PC-9 (cell line): ENCODE measurements around the gene TP53I11.

ENCODE experiments used
- CTCF ChIP-seq: fragments of 200-600 bp; sonication (generic); conservative IDR thresholded peaks from 2 replicates; pipeline ENCODE4 v1.6.1; 2017; ENCODE audit warnings: mixed run types, antibody characterized with exemption, mild to moderate bottlenecking, moderate library complexity
- EZH2 ChIP-seq: fragments of 200-600 bp; sonication (generic); IDR thresholded peaks from 2 replicates; pipeline ENCODE4 v1.8.0; 2017; ENCODE audit warnings: antibody characterized with exemption, low read depth

DNA sequence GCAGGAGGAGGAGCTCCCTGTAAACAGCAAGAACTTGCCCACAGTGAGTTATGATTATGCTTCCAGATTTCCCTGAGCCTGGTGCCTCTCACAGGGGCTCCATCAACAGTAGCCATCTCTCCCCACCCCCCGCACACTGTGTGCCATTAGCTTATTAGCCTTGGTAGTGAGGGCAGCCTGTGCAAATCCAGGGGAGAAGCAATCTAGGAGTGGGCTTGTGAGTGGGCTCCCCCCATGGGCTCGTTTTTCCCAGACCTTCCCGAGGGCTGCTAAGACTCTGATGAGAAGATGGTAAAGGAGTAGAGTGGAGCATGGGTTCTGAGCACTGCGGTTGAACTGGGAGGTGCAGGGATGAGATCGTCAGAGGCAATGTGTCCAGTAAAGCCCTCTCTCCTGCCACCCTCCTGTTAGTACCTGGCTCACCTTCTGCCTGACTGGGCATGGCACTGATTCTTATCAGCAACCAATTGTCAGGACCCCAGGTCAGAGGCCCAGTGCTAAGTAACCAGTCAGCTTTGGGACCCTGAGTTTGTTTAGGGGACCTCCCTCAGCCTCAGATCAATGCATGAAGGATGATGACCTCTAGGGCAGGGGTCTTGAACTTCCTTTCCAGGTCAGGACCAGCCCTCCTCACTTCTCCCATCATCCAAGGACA is 38.4 kb upstream of the TP53I11 start:
- TF ChIP-seq CTCF (no peak), EZH2 (no peak)
